GM12864 (cell line): ENCODE data around the gene TEX51.

Experiments
- DNase-seq: peaks from one replicate; pipeline ENCODE4 v3.0.0-alpha.2; 2011; ENCODE audit warnings: low read depth
- H3K4me3 ChIP-seq: 2 replicates; pipeline ENCODE4 v1.5.1; 2011; ENCODE audit warnings: mild to moderate bottlenecking, low read depth, low read length, control low read depth
- CTCF ChIP-seq: IDR thresholded peaks from 2 replicates; pipeline ENCODE4 v1.5.1; 2011; ENCODE audit warnings: low read depth, mild to moderate bottlenecking, moderate library complexity, low read length, control low read depth, inconsistent platforms; ENCODE audit errors: missing control alignments

The TEX51 gene

GRCh38 chr2:126902152-126902835, 3.6 kb downstream of the TEX51 start:
- no peak for DNase-seq
- H3K4me3 ChIP-seq: no peak overlapping the region
- TF ChIP-seq CTCF: no peak

GRCh38 chr2:126902859-126903258, 4.2 kb downstream of the TEX51 start:
- no peak overlapping the region for H3K4me3 ChIP-seq
- no peak for TF ChIP-seq CTCF
- no peak for DNase-seq

GRCh38 chr2:126905991-126906390, 7.3 kb downstream of the TEX51 start:
- no peak overlapping the region for H3K4me3 ChIP-seq
- no peak for TF ChIP-seq CTCF
- no peak for DNase-seq

GRCh38 chr2:126906781-126907180, 8.1 kb downstream of the TEX51 start:
- H3K4me3 ChIP-seq: no peak overlapping the region
- DNase-seq: no peak
- no peak for TF ChIP-seq CTCF

- H3K4me3 ChIP-seq: no peak overlapping the region
- DNase-seq: no peak
- TF ChIP-seq CTCF: no peak
Measured at GRCh38 chr2:126907671-126908070, 9.0 kb downstream of the TEX51 start.

GRCh38 chr2:126908721-126909177, 10.1 kb downstream of the TEX51 start:
- TF ChIP-seq CTCF: no peak
- DNase-seq: no peak
- no peak overlapping the region for H3K4me3 ChIP-seq

- no peak for TF ChIP-seq CTCF
- DNase-seq: no peak
- H3K4me3 ChIP-seq: no peak overlapping the region
Measured at GRCh38 chr2:126909366-126909765, 10.7 kb downstream of the TEX51 start.
